ENCODE results near the gene NOTUM. TPM values are rescaled to one million over a fixed set of nuclear protein-coding genes. Genes with fewer than 3 reads are reported as not detected.
A peak's percentile ranks its signal among the peaks of the same experiment; 100 is the strongest.

The NOTUM gene
- total and polyA plus RNA-seq, 9 of the 15 experiments (the other 6 are each of a cell fraction or from before 2014, with no cell fraction given) = 0.03 to 14.0 (median 4.1) TPM

- TF ChIP-seq, protein P1, sequence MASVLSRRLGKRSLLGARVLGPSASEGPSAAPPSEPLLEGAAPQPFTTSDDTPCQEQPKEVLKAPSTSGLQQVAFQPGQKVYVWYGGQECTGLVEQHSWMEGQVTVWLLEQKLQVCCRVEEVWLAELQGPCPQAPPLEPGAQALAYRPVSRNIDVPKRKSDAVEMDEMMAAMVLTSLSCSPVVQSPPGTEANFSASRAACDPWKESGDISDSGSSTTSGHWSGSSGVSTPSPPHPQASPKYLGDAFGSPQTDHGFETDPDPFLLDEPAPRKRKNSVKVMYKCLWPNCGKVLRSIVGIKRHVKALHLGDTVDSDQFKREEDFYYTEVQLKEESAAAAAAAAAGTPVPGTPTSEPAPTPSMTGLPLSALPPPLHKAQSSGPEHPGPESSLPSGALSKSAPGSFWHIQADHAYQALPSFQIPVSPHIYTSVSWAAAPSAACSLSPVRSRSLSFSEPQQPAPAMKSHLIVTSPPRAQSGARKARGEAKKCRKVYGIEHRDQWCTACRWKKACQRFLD (CRISPR knock-in tag; IDR thresholded peaks at IDR 0.05) = no peak
- peak; percentile 96 for TF ChIP-seq ZFP91 (CRISPR knock-in tag; IDR thresholded peaks at IDR 0.05)
- TF ChIP-seq YY1 (IDR thresholded peaks at IDR 0.05; ENCODE audit: borderline replicate concordance in 1 of 3, control insufficient read depth in 1 of 3, extremely low read depth in 1 of 3, insufficient read depth in 3 of 3, insufficient read length in 1 of 3, insufficient replicate concordance in 2 of 3, low read depth in 1 of 3, low read length in 2 of 3) = peak in 1 of 3 experiments; percentile 41
- peak; percentile 62; the same call in 1 of the 2 replicates for TF ChIP-seq ZNF592 (IDR thresholded peaks at IDR 0.05)
- TF ChIP-seq IRF2 (CRISPR knock-in tag; IDR thresholded peaks at IDR 0.05) = no peak
- peak; percentile 16; the same call in 1 of the 2 replicates for TF ChIP-seq PHF8 (IDR thresholded peaks at IDR 0.05; ENCODE audit: borderline replicate concordance, low read length)
- peak; percentile 32; the same call in 1 of the 2 replicates for TF ChIP-seq NR2C2 (CRISPR knock-in tag; IDR thresholded peaks at IDR 0.05)
- TF ChIP-seq NR2C2 (tag; IDR thresholded peaks at IDR 0.05) = 0 out of 2 replicates have a peak, but pooled peaks have one; percentile 28
- peak; percentile 95 for TF ChIP-seq USF2 (CRISPR knock-in tag; IDR thresholded peaks at IDR 0.05)
- TF ChIP-seq ZNF217 (CRISPR knock-in tag; IDR thresholded peaks at IDR 0.05) = no peak
- no peak for TF ChIP-seq SAP30 (IDR thresholded peaks at IDR 0.05; ENCODE audit: borderline replicate concordance, insufficient read depth, low read depth, low read length, poor library complexity, severe bottlenecking)
- no peak for TF ChIP-seq SIX5 (IDR thresholded peaks at IDR 0.05; ENCODE audit: borderline replicate concordance in 1 of 2, insufficient read depth in 1 of 2, low read depth in 1 of 2, low read length in 2 of 2)
These were observed 6.8 kb upstream of the NOTUM start (continued) for GRCh38 chr17:81967533-81968395.
